Measurements from ENCODE around the gene ERFL.
"Not testable (repeated sequence)": the region's sequence is repeated elsewhere in the genome, so short reads cannot be mapped to it uniquely, and the experiment has no call there.

The ERFL gene

GRCh38 chr19:41926763-41927496 is 1.3 kb downstream of the ERFL start:
- no peak for DNase-seq

- DNase-seq = no peak
These were observed 2.1 kb downstream of the ERFL start for GRCh38 chr19:41926028-41926762.

DNA sequence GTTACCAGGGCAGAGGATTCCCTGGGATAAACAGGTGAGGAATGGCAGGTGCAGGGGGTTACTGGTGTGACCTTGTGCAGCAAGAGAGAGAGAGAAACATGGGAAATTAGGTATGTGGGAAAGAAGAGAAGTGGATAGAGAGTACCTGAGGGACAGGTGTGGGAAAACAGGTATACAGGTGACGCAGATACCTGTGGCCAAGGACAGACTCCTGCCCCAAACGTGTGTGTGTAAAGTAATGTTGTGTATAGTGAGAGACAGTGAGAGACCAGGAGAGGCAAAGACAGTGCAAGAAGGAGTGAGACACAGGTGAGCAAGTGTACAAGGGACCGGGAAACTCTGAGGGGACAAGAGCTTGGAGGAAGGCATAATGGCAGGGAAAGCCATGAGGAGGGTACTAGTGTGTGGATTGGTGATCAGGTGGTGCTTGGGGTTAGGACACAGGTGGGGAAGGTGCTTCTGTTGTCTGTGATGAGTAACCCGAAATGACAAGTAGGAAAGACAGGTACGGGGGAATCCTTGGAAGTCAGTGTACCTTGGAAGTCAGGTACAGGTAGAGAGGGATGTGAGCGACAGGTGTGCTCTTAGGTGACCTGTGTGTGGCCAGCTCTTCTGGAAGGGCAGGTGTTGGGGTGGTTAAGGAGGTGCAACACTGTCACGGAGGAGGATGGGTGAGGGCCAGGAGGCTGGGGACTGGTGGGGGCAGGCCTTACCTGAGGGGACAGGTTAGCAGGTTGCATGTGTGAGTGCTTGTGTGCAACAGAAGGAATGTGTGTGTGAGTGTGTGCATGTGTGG is 2.8 kb downstream of the ERFL start:
- no peak for DNase-seq

GRCh38 chr19:41924151-41925145 is 3.8 kb downstream of the ERFL start:
- no peak for DNase-seq

- DNase-seq = no peak
These were observed 5.0 kb downstream of the ERFL start for GRCh38 chr19:41923045-41923788.

DNA sequence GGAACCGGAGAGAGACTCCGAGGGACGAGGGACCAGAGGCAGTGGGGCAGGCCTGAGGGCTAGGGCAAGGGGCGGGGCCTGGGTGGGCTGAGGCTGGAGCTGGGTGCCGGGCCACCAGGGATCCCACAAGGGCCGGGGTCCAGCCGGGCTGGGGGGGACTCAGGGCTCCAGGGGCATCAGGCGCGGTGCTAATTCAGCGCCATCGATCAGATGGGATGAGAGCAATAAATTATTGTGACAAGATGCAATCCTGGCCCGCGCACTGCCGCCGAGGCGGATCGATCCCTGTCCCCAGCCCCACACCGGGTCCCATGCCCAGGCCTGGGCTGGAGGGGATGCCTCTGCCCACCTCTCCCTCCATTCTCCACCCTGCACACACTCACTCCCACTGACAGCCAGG is 5.7 kb downstream of the ERFL start:
- DNase-seq = no peak

DNA sequence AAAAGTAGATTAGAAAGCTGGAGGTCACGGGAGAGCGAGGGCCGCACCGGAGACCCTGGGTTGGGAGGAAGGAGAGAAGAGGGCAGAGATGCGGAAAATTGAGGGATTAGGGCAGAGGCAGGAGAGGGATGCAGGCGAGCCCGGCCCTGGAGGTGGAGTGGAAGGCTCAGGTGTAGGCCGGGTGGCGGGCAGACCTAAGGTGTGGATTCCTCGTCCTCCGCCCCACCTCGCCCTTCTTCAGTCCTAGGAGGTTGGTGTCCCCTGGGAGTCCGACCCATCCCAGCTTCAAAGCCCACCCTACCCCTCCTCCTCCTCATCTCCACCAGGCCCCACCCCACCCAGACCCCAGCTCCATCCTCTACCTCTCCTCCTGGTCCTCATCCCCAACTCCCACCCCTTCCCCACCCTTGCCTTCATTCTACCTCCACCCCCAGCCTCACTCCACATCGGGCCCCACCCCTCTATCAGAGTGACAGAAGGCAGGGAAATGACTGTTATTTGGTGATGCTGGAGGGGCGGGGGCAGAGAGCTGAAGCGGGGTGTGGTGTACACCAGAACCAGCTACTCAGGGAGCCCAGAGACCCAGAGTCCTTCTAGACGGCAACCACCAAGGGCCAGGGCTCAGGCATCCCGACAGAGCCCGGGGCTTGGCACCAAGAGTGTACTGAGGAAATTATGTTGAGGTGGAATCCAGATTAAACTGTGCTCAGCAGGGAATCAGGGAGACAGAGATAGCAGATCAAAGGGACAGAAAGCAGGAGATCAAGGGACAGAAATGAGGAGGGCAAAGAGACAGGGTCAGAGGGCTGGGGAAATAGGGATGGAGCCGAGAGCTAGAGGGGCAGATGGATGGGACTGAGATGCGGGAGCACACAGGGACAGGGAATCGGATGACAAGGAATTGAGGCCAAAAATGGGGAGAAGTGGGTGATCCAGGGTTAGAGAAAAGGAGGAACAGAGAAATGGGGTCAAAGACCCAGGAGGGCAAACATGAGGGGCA is 6.4 kb downstream of the ERFL start:
- no peak for DNase-seq

DNA sequence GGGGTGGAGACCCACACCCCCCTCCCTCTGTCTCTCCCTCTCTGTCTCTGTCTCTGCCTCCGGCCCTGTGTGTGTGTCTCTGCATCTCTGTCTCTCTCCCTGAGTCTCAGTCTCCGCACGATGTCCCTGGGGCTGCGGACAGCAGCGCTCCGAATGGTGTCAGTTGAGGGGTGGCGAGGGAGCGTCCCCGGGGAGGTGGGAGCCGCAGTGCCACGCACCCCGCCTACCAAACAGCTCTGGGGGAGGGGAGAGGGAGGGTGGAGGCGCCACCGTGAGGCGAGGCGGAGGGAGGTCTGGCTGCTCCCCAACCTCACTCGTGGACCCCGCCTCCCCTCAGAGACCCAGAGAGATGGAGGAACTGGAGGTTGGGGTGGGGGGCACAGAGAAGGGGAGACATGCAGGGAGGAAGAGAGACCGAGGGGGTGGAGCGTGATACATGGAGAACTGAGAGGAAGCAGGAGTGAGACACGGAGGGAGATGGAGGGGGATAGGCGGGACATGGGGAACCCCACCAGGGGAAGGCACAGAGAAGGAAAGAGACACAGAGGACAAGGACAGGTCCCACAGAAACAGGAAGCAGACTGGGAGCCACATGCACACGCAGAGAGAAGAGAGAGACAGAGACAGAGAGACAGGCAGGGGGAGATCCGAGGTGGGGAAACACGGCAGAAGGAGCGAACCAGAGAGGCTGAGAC is 7.2 kb downstream of the ERFL start:
- no peak for DNase-seq

DNA sequence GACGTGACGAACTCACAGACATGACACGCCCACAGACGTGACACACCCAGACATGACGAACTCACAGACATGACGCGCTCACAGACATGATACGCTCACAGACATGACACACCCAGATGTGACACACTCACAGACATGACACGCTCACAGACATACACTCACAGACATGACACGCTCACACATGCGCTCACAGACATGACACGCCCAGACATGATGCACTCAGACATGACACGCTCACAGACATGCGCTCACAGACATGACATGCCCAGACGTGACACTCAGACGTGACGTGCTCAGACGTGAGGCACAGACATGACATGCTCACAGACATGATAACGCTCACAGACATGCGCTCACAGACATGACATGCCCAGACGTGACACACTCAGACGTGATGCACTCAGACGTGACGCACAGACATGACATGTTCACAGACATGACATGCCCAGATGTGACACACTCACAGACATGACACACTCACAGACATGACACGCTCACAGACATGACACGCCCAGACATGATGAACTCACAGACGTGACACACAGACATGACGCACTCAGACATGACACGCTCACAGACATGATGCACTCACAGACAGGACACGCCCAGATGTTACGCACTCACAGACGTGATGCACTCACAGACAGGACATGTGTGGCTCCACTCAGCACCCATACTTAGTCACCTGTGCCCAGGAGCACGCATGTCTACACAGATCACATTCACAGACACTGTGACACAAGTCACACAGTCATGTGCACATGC is 8.1 kb downstream of the ERFL start:
- DNase-seq = no peak

- no peak for DNase-seq
These were observed 9.5 kb downstream of the ERFL start for GRCh38 chr19:41918653-41919244.

DNA sequence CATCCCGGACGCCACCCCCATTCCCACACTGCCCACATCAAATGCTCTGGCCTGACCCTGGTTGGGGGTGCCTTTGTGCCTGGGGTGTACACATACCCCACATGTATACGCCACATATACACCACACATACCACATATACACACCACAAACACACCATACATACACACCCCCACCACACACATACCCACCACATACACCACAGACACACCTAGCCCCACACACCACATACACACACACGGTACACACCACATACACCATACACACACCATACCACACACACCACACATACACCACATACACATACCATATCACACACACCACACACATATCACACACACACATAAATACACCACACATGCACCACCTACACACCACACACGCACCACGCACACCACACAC is 10.2 kb downstream of the ERFL start:
- DNase-seq = no peak

- no peak for DNase-seq
These were observed 10.6 kb downstream of the ERFL start for GRCh38 chr19:41917676-41918075.

DNA sequence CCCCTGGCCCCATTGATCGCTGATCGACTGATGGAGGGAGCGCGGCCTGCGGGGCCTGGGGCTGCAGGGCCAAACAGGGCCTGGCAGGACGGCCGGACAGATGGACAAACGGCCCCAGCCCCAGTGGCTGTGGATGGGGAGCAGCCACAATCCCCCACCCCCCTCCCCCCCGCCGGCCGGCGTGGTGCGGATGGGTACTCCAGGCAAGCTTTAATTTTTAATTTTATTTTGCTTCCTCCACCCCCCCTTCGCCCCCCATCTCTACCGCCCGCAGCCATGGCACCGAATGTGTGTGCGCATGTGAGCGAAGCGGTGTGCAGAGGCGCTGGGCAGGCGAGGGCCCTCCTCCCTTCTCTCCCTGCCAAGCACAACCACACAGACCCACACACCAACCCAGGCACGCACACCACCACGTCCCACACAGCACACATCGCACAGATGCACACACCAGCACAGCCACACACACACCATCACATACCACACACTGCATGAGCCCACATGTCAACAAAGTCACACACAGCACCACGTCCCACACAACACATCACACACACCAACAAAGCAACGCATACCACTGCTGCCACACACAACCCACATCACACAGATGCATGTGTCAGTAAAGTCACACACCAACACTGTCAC is 12.4 kb downstream of the ERFL start:
- DNase-seq = no peak

DNA sequence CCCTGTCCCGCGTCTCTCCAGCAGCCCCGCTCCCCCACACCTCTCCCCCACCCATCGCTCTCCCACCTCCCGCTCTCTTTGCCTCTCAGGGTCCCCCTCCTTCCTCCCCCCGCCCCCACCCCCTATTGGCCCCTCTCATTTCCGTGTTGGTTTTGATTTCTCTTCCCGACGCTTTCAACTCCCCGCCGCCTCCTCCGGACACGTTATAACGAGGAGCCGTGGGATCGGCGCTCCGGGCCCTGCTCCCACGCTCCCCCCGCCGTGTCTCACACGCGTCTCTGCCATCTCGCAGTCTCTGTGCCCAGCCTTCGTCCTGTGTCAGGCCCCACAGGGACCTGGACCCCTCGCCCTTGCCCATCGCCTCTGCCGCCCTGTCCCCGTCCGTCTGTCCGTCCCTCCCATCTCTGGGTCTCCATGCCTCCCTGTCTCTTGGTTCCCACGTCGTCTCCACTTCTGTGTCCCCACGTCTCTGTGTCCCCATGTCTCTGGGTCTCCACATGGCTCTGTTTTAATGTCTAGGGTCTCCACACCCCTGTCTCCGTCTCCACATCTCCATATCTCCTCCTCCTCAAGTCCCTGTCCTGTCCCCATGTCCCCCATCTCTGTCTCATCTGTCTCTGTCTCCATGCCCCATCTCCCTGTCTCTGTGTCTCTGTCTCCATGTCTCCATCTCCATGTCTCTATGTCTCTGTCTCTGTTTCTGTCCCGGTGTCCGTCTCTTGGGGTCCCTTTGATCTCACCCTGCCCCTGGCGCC is 13.1 kb downstream of the ERFL start:
- no peak for DNase-seq

DNA sequence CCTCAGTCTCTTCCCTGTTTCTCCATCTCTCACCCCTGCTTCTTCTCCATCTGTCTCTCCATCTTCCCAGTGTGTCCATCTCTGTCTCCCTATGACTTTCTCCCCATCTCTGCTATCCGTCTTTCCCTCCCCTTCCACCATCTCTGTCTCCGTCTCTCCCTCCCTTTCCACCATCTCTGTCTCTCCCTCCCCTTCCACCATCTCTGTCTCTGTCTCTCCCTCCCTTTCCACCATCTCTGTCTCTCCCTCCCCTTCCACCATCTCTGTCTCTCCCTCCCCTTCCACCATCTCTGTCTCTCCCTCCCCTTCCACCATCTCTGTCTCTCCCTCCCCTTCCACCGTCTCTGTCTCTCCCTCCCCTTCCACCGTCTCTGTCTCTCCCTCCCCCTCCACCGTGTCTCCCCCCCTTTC is 13.8 kb downstream of the ERFL start:
- DNase-seq = not testable (repeated sequence)

- DNase-seq = no peak
These were observed 14.5 kb downstream of the ERFL start for GRCh38 chr19:41913538-41914423.
